Fibroblast of skin of scalp (primary cell): ENCODE data around the gene PA2G4.
"Not testable (repeated sequence)": the region's sequence is repeated elsewhere in the genome, so short reads cannot be mapped to it uniquely, and the experiment has no call there.

Experiments used
- DNase-seq: peaks from one replicate; pipeline ENCODE4 v3.0.0-alpha.2; 2013

PA2G4 gene

DNA sequence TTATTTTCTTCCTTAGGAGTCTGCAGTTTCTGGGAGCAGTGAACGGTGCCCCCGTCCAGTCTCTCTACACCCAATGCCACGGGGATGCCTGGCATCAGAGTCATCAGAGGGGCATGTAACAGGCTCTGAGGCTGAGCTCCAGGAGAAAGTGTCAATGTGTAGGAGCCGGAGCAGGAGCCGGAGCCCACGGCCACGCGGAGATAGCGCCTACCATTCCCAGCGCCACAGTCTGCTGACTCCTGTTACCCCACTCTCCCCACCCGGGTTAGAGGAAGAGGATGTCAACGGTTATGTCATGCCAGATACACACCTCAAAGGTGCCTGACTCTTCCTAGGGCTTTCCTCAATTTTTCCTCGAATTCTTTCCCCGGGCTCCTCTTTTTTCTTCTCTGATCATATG lies 3.3 kb upstream of the PA2G4 start:
- no peak for DNase-seq

DNA sequence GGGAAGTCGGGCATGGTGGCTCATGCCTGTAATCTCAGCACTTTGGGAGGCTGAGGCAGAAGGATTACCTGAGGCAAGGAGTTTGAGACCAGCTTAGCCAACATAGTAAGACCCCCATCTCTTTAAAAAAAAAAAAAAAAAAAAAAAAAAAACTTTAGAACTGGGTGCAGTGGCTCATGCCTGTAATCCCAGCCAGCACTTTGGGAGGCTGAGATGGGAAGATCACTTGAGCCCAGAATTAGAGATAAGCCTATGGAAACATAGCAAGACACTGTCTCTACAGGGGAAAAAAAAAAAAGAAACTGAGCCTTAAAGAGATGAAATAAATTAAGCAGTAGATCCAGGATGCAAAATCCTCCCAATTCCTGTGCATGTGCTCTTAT lies 1.7 kb upstream of the PA2G4 start:
- no peak for DNase-seq

- DNase-seq: no peak
These were observed 1.2 kb upstream of the PA2G4 start for GRCh38 chr12:56103066-56103711.

- no peak for DNase-seq
These were observed 593 bp upstream of the PA2G4 start for GRCh38 chr12:56103823-56104108.

DNA sequence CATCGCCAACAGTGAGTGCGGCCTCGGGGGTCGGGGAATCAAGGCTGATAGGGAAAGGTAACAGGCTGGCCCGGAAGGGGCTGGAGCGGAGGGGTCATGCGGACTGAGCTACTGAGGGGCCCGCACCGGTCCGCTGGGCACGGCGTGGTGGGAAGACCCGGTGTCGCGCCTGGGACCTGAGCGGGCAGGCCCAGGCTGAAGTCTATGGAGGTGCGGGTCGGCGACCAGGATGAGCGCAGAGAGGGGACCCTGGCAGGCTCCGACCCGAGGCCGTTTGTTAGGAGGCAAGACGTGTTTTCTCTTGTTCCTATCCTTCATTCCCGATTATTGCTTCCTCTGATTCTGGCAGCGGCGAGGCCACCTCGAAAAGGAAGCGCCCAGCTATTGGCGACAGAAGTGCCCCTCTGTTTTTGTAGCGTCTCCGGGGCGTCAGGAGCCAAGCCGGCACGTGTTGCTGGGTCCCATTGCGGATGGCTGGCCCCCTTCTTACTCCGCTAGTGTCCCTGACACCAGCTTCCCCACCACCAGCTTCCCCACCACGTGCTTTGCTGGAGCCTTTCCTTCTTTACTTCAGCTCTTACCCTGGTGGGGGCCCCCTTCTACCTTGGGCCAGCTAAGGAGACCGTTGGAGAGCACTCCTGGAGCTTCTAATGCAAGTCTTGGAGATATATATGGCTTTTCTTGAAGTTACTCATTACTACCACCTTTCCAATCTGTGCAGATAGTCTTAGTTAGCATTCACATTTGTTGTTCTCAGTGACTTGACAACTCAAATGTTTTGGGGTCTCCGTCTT lies 653 bp downstream of the PA2G4 start:
- DNase-seq: no peak

GRCh38 chr12:56105609-56105902 lies 1.2 kb downstream of the PA2G4 start:
- DNase-seq: no peak

DNA sequence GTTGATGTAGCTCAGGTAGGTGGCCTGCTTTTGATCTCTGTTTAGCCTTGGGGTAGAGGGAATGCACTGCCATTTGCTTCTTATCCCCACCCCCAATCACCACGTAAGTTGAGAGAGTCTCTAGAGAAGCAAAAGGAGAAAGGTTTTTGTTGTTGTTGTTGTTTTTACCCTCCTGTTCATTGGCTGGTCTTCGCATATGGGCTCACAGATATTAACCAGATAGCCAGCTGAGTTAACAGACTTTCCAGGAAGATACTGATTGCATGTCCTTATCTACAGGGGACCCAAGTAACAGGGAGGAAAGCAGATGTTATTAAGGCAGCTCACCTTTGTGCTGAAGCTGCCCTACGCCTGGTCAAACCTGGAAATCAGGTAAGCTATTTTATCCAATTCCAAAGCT lies 2.9 kb downstream of the PA2G4 start:
- no peak for DNase-seq

DNA sequence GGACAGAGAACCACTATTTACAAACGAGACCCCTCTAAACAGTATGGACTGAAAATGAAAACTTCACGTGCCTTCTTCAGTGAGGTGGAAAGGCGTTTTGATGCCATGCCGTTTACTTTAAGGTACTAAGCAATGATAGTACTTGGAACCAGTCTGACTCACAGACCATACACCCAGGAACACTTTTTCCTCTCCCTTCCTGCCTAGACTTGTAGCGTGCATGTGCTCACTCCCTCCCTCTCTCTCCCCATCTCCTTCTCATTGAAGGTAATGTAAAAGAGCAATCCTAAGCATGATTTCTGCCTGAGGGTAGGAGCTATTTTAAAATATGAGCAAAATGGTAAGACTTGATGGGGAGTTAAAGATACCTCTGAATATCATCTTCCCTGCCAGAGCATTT lies 6.2 kb downstream of the PA2G4 start:
- DNase-seq: no peak

DNA sequence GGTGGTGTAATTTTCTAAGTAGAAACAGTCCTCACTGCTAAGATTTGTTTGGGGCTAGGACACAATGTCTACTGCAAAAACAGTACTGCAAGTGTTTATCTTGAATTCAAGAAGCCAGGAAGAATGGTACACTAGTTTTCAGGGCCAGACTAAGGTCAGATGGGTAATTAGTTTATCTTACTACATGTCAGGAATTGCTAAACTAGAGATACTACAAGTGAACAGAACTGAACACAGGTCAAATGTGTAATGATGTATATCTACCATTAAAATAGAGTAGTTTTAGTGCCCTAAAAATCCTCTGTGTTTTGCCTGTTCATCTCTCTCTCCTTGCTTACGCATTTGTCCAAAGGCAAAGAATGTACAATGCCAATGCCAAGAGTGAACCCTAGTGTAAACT lies 9.7 kb downstream of the PA2G4 start:
- DNase-seq: no peak

DNA sequence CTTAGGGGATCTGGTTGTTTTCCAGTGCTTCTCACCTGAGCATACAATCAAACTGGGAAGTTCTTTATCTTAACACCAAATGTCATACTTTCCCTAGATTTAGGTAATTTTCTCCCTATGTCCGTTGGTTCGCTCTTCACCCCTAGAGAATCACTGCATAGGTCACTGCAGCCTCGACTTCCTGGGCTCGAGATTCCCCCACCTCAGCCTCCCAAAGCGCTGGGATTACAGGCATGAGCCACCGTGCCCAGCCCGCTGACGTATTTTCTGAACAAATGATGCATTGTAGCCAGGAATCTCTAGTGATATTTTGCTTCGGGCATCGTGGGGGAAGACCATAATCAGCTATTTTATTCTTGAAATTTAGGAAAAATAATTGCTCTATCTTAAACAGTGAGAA lies 11.0 kb downstream of the PA2G4 start:
- no peak for DNase-seq

- peak; percentile 95 for DNase-seq
These were observed 12.1 kb downstream of the PA2G4 start, which contains the start of gene RPL41 for GRCh38 chr12:56116267-56117081. Gene RPL41 (plus strand): TSS chr12:56116633.

DNA sequence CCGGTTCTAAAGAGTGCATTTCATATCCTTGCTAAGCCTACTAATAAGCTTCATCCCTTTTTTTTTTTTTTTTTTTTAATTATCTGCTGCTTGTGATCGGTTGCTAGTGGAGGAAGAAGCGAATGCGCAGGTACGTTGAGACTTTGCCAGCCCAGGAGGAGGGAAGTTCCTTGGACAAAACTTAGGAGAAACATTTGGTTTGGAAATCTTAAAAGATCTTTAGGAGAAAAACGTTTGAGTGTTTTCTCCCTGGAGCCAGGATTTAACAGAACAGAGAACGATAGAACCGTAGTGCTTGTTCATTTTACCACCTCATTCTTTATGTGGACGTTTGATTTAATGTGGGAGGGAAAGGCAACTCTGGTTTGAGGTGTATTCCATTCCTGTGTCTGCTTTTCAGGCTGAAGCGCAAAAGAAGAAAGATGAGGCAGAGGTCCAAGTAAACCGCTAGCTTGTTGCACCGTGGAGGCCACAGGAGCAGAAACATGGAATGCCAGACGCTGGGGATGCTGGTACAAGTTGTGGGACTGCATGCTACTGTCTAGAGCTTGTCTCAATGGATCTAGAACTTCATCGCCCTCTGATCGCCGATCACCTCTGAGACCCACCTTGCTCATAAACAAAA lies 12.8 kb downstream of the PA2G4 start:
- DNase-seq: not testable (repeated sequence)

- peak; percentile 99 for DNase-seq
These were observed 13.7 kb downstream of the PA2G4 start, which contains the start of gene ZC3H10 for GRCh38 chr12:56117778-56118687. Gene ZC3H10 (plus strand): TSS chr12:56118266. CDS start chr12:56120563, 2,297 bp downstream.

DNA sequence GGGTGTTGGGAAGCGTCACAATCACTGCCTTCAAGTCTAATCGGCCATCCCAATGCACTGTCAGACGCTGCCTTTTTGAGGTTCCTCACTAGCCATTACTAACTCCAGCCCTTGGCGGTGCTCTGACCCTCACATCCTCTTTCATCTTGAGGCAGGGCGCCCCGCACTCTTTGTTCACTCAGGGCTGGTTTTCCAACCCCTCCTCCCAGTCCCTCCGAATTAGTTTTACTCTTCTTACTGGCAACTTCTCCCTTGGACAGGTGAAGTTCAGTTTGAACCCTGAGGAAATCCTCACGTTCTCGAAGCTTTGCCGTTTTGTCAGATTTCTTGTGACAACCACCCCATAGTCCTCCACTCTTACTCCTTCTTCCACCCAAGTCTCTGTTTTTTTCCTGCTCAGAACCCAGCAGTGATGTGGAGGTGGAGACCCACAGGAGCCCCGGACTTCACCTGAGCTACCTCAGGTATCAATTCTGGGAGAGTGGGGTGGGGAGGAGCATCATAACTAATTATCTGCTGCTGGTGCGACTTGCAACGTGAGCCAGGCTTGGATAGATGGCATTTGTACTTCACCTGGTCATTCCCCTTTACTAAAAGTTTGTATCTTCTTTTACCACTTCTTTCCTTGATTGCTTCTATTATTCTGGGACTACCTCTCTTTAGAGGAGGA lies 14.5 kb downstream of the PA2G4 start:
- DNase-seq: no peak

- peak; percentile 97 for DNase-seq
These were observed 15.0 kb downstream of the PA2G4 start for GRCh38 chr12:56119361-56119796.

GRCh38 chr12:56120158-56120846 lies 15.9 kb downstream of the PA2G4 start:
- DNase-seq: no peak

- DNase-seq: no peak
These were observed 17.0 kb downstream of the PA2G4 start for GRCh38 chr12:56121204-56121870.

- no peak for DNase-seq
These were observed 18.3 kb downstream of the PA2G4 start for GRCh38 chr12:56122637-56123036.

DNA sequence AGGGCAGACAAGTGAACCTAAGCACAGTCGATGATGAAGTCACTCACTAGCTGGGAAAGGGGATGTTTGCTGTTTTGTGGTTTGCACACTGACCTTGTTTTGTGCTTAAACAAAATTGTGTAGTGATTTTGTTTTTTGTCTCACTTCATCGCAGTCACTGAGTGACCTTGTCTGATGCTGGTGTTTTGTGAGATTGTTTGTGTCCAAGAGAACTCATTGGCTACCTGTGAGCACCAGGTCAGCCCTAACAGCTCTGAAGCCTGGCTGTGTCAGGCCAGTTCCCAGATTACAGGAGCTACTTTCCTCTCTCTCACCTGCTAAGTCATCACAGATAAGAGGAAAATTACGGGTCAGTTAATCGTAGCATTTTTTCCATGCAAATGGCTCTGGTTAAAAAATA lies 19.8 kb downstream of the PA2G4 start:
- no peak for DNase-seq

GRCh38 chr12:56126732-56127239 lies 22.4 kb downstream of the PA2G4 start:
- DNase-seq: no peak
